GM18520 (cell line): ENCODE data around the gene TRIM28.
A peak's percentile ranks its signal among the peaks of the same experiment; 100 is the strongest.

ENCODE experiments used
- ATAC-seq: cut with Tn5 transposase; IDR thresholded peaks from one replicate; pipeline ENCODE4 v1.9.1; 2021; ENCODE audit not compliant: unreplicated experiment

The TRIM28 gene

GRCh38 chr19:58559275-58560006 lies 15.6 kb downstream of the TRIM28 start:
- ATAC-seq = peak; percentile 17

- ATAC-seq = no peak
Measured at GRCh38 chr19:58560007-58560887, 16.4 kb downstream of the TRIM28 start.

GRCh38 chr19:58560921-58561320 lies 17.1 kb downstream of the TRIM28 start:
- ATAC-seq = no peak

- ATAC-seq = no peak
Measured at GRCh38 chr19:58561373-58562121, 17.7 kb downstream of the TRIM28 start.

- no peak for ATAC-seq
Measured at GRCh38 chr19:58562122-58563033, 18.5 kb downstream of the TRIM28 start.

- no peak for ATAC-seq
Measured at GRCh38 chr19:58563034-58563573, 19.2 kb downstream of the TRIM28 start.

GRCh38 chr19:58563823-58564222 lies 20.0 kb downstream of the TRIM28 start:
- no peak for ATAC-seq

GRCh38 chr19:58566989-58567388 lies 23.1 kb downstream of the TRIM28 start:
- ATAC-seq = no peak

GRCh38 chr19:58568453-58569130 lies 24.7 kb downstream of the TRIM28 start:
- no peak for ATAC-seq

GRCh38 chr19:58569191-58569942 lies 25.5 kb downstream of the TRIM28 start:
- ATAC-seq = no peak

- ATAC-seq = no peak
Measured at GRCh38 chr19:58569943-58570670, 26.2 kb downstream of the TRIM28 start.

GRCh38 chr19:58570770-58571574 lies 27.1 kb downstream of the TRIM28 start:
- ATAC-seq = no peak

GRCh38 chr19:58571575-58571947 lies 27.7 kb downstream of the TRIM28 start:
- ATAC-seq = no peak

- no peak for ATAC-seq
Measured at GRCh38 chr19:58572026-58572817, 28.4 kb downstream of the TRIM28 start.

- ATAC-seq = peak; percentile 40
Measured at GRCh38 chr19:58572818-58573657, 29.2 kb downstream of the TRIM28 start, which contains the start of gene MZF1. TSS of gene MZF1 (minus strand) at chr19:58573335. CDS start at chr19:58571389, 1,946 bp downstream.
